Erythroblast (primary cell): ENCODE data around the gene RNF144A.

Experiments
- GATA1 ChIP-seq: IDR thresholded peaks from 2 replicates; pipeline ENCODE4 v1.6.1; 2011; ENCODE audit warnings: low read depth, mild to moderate bottlenecking, control low read depth, low read length, moderate library complexity
- POLR2A ChIP-seq: IDR thresholded peaks from 2 replicates; pipeline ENCODE4 v1.6.1; 2011; ENCODE audit warnings: mild to moderate bottlenecking, low read length

DNA sequence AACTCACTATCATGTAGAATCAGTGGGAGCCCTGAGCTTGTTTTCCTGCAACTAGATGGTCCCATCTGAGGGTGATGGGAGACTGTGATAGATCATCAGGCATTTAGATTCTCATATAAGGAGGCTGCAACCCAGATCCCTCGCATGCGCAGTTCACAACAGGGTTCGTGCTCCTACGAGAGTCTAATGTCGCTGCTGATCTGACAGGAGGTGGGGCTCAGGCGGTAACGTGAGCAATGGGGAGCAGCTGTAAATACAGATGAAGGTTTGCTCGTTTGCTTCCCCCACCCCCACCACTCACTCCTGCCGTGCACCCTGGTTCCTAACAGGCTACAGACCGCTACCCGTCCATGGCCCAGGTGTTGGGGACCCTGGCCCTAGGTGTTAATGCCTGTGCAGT, 113.6 kb downstream of the RNF144A start:
- TF ChIP-seq POLR2A (no peak), GATA1 (no peak)
